ENCODE measurements around the gene TTC9.

- TF ChIP-seq CTCF (IDR thresholded peaks at IDR 0.05) (no peak), POLR2A (IDR thresholded peaks at IDR 0.05) (no peak)
These were observed 42.3 kb downstream of the TTC9 start for GRCh38 chr14:70683983-70684382.
